K562 treated with DMSO at 1 percent for 24 hours (cell line): ENCODE results near the gene RNASEL. TPM values are rescaled to one million over a fixed set of nuclear protein-coding genes. Genes with fewer than 3 reads are reported as not detected.

Experiments used
- total RNA-seq: library from RNA; unstranded; fragments of 300-600 nt; gene quantifications from 2 replicates; pipeline ENCODE4 v1.2.3, GENCODE V29; 2022; ENCODE audit warnings: low read depth; ENCODE audit not compliant: insufficient read depth

Gene RNASEL, protein sequence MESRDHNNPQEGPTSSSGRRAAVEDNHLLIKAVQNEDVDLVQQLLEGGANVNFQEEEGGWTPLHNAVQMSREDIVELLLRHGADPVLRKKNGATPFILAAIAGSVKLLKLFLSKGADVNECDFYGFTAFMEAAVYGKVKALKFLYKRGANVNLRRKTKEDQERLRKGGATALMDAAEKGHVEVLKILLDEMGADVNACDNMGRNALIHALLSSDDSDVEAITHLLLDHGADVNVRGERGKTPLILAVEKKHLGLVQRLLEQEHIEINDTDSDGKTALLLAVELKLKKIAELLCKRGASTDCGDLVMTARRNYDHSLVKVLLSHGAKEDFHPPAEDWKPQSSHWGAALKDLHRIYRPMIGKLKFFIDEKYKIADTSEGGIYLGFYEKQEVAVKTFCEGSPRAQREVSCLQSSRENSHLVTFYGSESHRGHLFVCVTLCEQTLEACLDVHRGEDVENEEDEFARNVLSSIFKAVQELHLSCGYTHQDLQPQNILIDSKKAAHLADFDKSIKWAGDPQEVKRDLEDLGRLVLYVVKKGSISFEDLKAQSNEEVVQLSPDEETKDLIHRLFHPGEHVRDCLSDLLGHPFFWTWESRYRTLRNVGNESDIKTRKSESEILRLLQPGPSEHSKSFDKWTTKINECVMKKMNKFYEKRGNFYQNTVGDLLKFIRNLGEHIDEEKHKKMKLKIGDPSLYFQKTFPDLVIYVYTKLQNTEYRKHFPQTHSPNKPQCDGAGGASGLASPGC
- total RNA-seq, result 8.9 and 12.0 TPM in 2 replicates

GRCh38 chr1:182588500-182589396 is at the start of gene RNASEL:
RNASEL (minus strand) TSS chr1:182589256; CDS start chr1:182586806, 2,450 bp downstream.

GRCh38 chr1:182604175-182605164 is 15.4 kb upstream of the RNASEL start, which contains the start of gene RGS16:
RGS16 (minus strand) TSS chr1:182604389; CDS start chr1:182604259, 130 bp downstream.

Other genes with a start within 250 kb of the RNASEL start
- 472 and 485 TPM in 2 replicates for gene GLUL, start 197.5 kb downstream of the RNASEL start, total RNA-seq
- not detected in 2 replicates for gene TEDDM1, start 188.6 kb downstream of the RNASEL start, total RNA-seq
- gene RGSL1, start 139.1 kb downstream of the RNASEL start, total RNA-seq, result not detected in 2 replicates
- 1.7 and 2.0 TPM in 2 replicates for gene RGS16, start 15.1 kb upstream of the RNASEL start, total RNA-seq
- not detected in 2 replicates for gene RGS8, start 95.3 kb upstream of the RNASEL start, total RNA-seq
- gene NPL, start 200.5 kb upstream of the RNASEL start, total RNA-seq, result 29.4 and 29.6 TPM in 2 replicates